Measurements from ENCODE around the gene RIMS1.
"Not testable (repeated sequence)": the region's sequence is repeated elsewhere in the genome, so short reads cannot be mapped to it uniquely, and the experiment has no call there.

The RIMS1 gene

DNA sequence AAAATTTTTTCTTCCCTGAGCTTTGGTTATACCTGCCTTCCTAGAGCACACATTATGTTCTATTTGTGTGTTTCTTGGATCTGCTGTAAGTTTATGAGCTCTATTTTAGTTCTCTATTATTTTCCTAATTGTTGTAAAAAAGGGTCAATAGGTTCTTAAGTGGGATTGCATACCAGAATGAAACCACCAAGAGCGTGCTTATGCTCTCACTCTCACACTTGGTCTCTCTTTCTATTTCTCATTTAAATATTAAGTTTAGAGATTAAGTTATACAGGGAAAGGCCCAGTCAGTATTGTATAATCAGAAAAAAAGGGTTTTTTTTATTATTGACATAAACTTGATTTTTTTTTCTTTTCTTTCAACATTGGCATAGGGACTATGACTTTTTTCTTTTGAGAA, 96.8 kb downstream of the RIMS1 start:
- no peak for DNase-seq

DNA sequence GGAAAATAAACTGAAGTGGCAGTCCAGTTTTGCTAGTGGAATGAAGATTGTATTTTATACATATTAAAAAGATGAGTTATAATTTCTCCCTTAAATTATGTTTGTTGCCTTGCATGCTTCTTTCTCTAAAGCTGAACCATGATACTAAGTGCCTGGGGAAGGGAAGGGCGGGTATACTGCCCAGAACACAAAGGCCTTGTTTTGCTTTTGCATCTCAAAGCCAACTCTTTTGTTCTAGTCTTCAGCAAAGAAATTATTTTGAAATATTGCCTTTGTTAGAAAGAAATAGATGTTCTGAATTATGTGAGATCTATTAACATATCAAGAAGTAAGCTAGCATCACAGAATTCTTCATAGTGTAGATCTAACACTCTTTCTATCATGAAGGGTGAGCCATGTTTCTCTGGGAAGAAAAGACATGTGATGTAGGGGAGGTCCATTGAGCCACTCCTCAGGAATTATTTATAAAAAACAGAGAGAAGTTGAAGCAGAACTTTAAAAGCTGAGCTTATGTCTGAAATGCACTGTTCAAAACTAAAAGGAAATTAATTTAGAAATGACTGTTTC, 108.4 kb downstream of the RIMS1 start:
- DNase-seq: no peak

DNA sequence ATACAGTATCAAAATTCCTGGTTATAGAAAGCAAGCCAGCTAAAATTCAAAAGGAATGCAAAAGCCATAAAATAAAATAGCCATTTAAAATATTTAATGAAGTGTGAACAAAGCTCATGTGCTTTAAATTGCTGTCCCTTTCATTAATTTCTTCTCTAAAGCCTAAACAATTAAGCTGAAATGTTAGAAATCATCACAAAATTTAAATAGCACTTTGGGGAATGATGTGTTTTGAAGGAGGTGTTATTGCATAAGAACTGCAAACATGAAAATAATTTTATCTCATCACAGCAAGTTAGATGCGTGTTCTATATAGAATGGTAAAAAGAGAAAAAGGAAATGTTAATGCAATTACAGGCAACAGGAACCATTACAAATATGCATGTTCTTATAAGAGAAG, 111.0 kb downstream of the RIMS1 start:
- no peak for DNase-seq

DNA sequence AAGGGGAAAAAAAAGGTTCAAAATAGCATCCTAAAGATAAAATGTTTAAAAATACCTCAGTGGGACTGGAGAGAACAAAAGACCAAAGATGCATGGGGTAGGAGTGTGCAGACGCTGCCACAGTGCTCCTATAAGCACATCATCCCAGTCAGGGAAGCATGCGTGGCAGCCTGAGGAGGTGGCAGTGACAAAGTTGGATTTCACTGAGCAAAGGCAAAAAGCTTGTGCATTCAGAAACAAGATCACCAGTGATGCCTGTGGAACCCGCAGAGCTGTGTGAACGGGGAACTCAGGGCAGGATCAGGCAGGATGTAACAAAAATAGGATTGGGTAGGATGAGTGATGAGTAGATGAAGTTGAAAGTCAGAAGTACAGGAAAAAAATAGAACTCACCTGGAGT, 116.1 kb downstream of the RIMS1 start:
- DNase-seq: no peak

DNA sequence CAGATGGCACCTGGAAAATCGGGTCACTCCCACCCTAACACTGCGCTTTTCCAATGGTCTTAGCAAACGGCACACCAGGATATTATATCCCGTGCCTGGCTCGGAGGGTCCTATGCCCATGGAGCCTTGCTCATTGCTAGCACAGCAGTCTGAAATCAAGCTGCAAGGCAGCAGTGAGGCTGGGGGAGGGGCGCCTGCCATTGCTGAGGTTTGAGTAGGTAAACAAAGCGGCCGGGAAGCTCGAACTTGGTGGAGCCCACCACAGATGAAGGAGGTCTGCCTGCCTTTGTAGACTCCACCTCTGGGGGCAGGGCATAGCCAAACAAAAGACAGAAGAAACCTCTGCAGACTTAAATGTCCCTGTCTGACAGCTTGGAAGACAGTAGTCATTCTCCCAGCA, 120.2 kb downstream of the RIMS1 start:
- DNase-seq: not testable (repeated sequence)

DNA sequence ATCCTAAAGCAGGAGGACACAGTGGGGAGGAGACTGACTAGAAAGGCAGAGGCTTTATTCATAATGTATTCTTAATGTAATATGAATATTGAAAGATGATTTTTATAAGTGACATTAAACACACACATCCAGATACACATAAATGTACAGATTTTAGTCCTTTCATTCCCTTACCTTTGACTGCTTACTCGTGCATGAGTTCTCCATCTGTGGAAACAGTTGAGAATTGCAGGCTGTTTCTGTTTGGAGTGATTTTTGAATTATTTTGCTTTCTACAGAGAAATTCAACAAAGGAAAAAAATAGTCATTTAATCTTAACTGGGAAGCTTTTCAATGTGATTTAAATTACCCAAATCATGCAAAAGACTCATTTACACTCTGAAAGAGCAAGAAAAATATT, 136.5 kb downstream of the RIMS1 start:
- no peak for DNase-seq

DNA sequence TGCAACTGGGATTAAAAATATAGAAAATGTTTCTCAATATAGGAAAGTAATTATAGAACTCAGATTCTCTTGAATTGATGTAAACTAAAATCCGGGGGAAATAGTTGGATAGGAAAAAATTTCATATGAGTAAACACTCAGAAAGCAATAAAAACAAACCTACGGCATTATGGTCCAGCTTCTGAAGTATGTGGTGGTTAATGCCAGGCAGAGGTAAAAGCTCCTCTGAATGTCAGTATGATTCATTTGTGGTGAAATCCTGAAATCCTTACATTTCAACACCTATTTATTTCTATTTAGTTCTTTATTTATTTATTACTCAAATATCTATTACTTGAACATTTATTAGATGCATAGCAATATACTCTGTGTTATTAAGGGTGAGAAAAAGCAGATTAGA, 145.1 kb downstream of the RIMS1 start:
- no peak for DNase-seq

DNA sequence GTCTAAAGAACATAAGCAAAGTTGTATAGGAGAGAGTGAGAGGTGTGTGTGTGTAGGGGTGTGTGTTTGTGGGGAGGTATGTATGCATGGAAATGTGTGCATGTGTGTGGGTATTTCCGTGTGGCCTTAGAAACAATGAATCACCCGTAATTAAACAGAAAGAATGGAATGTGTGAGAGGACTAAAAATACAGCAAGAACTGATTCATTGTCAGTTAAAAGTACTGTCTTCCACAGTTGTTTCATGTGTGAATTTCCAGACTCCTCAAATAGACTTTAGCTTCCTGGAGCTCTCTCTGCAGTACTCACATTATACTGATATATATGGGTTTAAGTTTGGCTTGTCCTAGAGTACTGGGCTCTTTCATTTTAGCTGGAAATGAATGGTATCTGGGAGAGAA, 145.7 kb downstream of the RIMS1 start:
- DNase-seq: no peak

DNA sequence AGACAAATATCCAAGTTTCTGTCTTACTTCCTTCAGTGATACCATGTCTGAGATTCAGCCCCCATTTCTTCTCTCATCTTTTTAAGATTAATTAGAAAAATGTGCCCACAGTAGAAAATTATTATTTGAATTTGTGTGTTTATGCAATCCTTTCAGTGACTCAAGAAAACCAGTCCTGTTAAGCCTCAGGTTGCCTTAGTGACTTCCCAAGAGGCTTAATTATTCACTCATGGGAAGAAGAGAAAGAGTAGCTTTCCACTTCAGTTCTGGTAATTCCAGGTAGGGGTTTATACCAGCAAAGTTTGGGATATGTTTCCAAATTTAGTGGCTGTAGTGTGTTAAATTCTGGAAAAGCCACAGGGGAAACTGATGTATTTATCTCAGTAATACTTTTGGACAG, 149.1 kb downstream of the RIMS1 start:
- DNase-seq: no peak

DNA sequence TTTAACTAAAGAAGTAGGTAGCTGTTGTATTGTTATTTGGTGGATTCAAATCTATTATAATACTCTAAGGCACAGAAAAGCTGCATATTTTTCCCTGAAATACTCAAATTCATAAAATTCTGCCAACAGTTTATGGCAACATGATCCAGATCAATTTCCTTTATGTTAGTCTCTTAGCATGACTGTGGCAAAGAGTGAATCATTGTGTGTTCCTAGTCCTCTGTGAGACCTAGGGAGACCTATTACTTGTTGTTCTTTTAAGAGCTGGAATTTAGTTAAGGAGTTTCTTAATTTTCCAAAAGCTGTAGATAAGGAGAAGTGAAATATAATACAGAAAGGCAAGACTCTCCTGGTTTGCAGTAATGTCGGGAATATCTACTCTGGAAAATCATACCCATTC, 149.6 kb downstream of the RIMS1 start:
- DNase-seq: no peak

DNA sequence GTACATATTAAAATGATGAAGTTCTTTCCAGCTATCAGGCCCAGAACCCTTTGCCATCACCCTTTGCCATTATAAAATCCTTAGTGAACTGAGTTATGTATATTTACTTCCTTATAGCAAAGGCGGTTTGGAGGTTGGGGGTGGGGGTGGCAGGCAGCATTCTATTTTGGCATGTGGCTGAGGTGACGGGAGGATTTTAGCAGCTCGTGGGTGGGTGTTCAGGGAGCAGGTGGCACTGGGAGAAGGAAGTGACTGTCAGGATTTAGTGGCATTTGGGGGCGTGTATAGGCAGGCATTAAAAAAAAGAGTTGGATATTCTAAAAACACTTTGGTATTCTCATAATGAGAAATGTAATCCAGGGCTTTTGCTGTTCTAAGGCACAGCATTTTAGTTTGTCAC, 150.7 kb downstream of the RIMS1 start:
- no peak for DNase-seq

DNA sequence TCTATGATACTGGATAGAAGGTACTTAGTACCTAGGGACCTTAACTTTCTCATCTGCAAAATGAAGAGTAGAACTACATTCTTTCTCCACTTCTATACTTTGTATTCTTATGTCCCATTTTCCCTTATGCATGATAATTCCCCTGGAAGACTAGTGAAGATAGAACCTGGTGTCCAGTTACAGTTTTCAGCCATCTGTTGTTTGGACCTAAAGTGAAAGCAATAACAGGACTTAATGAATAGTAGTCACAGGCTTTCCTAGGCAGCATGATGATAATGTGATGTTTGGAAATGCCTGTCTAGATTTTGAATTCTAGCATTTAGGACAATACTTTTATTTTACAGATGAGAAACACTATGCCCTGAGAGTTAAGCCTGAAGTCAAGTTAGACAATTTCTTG, 153.8 kb downstream of the RIMS1 start:
- DNase-seq: no peak

DNA sequence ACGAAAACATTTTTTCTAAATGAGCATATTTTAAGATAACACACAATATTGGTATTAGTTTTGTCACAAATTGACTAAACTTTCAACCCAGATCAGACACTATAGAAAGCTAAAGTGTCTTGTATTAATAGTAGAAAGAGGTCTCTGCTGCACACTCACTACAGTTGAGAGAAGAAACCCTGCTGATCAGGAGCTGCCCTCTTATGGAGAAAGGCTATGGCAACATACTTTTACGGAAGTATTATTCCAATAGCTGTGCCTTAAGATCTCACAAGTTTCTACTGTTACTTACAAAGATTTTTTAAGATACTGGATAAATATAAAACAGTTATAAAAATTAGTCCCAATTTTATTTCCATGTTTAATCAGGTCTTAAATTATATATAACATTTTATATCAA, 155.7 kb downstream of the RIMS1 start:
- no peak for DNase-seq

DNA sequence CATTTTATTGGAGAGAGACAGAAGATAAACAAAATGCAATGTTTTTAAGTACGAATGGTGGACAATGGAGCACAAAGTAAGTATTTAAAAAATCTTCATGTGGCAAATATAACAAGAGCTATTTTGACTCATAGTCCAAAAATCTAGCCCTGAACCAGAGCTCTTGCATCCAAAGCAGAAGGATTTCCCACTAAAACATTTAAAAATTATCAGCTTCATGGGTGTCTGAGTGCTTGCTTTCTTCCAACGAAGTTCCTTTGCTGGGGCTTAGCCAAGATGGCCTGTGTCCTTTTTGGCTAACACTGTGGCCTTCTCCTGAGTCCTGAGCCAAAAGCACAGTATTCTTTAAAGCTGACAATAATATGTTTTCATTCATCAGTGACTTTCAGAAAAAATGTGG, 161.7 kb downstream of the RIMS1 start:
- no peak for DNase-seq

DNA sequence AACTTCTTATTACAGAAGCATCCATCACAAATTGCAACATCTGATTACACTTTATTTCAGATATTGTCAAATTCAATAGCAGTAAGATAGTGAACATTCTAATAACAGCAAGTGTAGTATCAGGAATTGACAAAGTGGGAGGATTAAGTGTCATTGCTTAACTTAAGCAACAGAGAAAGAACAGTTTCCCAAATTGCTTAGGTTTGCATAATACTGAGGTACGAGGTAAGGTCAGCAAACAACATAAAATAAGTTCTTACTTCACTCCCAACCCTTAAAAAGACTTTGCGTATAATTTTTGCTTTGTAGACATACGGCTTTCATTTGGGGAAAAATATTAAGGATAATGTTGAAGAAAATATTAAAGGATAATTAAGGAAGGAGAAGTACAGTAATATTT, 163.0 kb downstream of the RIMS1 start:
- DNase-seq: no peak

DNA sequence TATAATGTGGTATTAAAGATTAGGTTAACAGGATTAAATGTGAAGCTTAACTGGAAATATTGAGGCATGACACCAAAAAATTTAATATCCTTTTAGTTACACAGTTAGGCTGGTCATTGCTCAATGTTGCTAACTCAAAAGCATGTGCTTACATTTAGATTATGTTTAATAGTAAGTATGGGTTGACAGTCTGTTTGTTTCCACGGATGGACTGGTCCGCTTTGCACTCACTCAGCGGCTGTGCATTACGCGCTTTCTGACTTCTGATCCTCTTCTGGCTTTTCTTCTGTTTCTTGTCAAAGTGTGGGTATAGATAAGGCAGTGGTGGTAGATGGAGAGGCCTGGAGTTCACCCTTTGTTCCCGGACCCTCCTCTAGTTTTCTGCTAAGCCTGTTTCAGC, 174.9 kb downstream of the RIMS1 start:
- DNase-seq: no peak

DNA sequence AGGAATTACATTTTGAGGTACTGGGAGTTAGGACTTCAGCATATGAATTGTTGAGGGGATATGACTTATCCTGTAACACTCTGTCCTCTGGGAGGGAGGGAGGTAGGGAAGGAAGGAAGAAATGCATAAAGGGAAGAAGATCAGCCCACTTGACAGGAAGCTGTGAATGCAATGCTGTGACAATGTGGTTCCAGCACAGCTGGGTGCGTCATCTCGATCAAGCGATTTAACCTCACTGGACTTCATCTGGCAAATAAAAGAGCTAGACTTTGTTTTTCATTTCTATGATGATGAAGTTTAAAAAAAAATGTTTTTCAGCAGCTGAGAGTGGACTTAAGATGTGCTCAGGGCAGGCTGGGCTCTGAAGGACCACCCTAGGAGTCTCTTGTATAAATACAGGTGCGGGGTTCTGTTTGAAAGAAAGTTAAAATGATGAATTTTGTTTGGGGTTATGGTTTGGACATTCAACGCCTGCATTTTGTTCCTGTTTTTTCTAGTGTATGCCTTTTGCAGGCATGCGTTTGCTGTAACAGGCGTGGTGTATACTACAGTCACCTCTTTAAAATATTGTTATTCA, 178.1 kb downstream of the RIMS1 start:
- no peak for DNase-seq

DNA sequence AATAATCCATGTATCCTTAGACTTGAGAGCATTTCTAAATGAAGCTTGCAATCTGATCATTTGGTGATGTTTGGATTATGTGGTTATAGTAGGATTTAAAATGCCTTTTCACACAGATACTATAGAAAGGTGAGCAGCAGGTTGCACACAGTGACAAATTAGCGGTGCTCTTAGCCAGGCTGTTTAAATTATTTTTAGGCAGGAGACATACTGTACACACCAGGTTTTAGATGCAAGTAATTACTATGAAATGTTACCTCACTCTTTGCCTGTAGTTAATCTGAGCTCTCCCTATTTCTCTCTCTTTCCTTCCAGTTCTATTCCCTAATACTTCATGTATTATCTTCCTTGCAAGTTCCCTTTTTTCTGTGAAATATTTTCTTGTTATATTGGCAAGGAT, 191.7 kb downstream of the RIMS1 start:
- no peak for DNase-seq

DNA sequence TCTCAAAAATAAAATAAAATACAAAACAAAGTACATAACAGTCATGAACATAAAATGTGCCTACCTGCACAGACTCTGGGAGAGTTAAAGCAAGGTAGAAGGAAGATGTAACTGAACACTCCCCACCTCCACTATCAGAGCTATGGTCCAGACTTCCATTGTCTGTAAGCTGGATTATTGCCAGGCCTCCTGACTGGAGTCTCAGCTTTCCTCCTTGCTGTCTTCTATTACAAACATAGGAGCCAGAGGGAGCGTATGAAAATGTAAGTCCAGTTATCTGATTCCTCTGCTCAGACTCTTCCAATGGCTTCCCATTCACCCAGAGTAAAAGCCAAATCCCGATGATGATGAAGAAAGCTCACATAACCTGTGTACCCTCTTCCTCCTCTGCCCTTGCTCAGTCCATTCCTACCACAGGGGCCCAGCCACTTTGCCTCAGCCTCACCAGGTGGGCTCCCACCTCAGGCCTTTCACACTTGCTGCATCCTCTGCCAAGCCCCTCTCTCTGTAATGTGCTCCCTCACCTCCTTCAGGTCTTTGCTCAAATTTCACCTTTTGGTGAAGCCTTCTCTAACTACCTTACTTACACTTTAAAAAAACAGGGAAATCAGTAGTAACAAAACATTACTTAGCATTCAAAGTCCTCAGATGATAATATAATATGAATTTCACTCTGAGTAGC, 194.1 kb downstream of the RIMS1 start:
- peak; percentile 16 for DNase-seq

DNA sequence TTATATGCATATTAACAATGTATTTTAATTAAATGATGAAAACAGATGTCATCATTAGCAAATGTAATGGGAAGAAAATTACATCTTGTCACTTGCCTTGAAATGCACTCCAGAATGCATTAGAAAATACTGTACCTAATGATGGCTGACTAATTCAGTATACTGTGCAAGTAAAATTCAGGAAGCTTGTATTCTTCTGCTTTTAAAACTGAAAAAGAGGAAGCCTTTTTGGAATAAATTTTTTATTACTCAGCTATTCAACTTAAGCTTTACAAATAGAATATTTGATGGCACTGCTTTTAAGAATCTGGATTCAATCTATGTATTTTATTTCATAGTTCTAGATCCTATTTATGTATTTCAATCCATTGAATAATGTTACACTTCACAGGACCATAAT, 195.5 kb downstream of the RIMS1 start:
- DNase-seq: no peak

DNA sequence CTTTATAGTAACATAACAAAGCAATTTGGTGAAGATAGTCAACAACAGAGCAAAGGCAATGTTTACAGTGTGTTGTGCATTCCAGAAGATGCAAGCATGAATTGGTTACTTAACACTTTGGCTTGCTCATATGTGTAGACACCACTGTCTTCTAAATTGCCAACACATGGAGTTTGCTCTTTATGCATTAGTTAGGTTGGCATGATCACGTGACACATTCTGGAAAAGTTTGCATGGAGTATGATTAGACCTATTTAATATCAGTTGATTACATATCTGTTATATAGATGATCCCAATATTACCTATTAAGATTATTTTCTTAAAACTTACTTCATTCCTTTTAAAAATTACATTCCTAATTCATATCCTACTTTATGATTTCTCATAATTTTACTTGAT, 197.6 kb downstream of the RIMS1 start:
- DNase-seq: no peak

DNA sequence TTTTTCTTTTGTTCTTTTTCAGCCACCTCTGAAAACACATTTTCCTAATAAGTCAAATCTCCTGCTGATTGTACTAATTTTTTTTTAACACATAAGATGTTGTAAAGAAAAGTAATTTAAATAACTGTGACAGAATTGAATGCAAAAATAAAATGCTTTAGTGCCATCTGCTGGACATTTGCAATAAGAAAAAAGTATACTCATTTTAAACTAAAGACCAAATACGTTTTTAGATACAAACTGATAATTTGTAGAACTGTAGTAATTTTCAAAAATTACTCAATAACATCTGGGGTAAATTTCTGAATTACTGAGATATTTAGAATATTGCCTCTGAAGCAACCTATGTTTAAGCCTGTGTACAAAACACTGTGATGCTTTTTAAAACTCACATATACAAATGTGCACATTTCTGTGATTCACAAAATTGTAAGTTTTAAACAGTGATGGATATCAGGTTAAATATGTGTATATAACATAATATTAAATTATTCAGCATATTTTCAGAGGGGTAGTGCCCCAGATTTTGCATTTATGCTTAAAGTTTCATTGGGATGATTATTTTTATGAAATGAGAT, 198.7 kb downstream of the RIMS1 start:
- DNase-seq: no peak

DNA sequence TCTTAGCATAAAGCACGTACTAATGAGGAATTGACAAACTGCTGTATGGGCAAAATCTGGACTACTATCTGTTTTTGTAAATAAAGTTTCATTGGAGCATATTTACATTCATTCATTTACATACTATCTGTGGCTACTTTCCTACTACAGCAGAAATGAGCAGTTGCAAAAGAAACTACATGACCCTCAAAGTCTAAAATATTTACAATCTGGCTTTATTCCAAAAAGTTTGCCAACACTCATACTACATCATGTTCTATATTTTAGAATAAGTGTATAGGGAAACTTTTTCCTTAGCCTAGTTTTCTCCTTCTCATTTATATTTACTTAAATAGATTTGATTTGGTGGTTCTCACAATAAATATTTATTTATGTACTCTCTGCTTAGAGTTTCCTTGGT, 208.2 kb downstream of the RIMS1 start:
- no peak for DNase-seq

DNA sequence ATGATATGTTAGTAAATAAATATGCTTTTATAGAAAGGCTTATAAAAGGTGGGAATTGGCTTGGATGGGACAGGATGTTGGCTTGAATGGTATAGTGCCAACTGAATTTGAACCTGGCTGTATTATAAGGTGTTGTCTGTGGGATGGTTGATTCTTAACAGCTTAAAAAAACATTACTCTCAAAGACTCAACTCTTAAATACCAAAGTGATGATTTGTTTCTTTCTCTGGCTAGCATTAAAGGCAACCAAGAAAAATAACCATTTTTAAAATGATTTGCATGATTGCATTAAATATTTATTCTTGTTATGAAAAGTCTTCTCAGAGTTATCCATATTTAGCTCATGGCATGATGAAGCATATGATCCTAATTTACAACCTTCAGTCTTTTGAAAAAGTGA, 216.2 kb downstream of the RIMS1 start:
- DNase-seq: no peak

DNA sequence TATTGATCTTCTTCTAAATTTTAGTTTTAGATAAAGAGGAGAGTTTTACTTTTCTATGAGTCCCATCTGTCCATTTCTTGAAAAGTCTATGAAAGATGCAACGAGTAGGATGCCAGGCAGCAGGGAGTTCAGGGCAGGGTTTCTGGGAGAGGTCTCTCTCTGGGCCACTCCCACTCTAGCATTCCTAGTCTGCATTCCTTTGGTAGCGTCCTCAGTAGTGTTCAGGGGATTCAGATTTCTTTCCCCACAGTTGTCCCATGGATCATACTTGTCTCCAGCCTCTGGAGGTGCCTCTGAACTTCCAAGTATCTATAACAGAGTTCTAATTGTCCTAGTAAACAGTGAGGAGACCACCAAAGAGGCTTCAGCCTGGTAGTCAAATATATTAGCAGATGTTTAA, 225.3 kb downstream of the RIMS1 start:
- DNase-seq: no peak
